ENCODE results near the gene CKAP5. TPM values are rescaled to one million over a fixed set of nuclear protein-coding genes. Genes with fewer than 3 reads are reported as not detected.
A peak's percentile ranks its signal among the peaks of the same experiment; 100 is the strongest.

Gene CKAP5
- total RNA-seq (2012; rRNA removed): 57.9 and 61.6 TPM in 2 replicates

DNA sequence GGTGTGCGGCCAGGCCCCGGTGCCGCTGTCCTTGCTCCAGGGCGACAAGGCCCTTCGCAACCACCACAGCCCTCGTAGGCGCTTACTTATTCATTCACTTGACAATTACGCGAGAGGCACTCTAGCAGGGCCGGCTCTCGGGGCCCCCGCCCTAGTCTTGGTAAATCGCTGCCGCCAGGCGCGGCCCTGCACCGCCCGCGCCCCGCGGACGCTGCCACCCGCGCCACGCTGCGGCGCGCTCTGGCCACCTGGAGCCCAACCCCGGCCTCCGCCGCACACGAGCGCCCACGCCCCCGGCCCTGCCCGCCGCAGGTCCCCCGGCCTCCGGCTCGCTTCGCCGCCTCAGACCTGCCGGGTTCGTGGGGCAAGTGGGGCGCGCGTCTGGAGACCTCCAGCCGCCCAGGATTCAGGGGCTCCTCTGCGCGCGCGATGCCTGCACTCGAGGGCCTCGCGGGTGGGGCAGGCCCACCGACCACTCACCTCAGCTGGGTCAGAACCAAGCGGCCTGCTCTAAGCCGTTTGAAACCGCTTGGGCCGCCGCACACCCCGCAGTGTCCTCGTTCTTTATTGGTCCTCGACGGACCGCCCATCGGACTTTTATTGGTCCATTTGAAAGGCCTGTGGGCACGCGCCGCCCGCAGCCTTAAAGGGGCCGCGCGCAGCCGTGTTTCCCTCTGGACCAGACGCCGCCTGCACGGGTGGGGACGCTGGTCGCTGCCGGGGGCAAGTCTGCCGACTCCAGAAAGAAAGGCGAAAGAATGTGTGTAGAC, at the start of gene CKAP5:
Gene CKAP5 (minus strand): TSS at position 541 of the 770 bp plus-strand sequence. CDS start 25,049 bp downstream, outside the sequence.
- Histone ChIP-seq H3K4me1 (ENCODE audit: control insufficient read depth, insufficient read depth, low read length) (peaks cover 6% of the 10 kb centered on the region), H3K9ac (ENCODE audit: low read depth, low read length) (peak within 1 kb of the TSS; percentile 94), H3K36me3 (ENCODE audit: insufficient read depth, low read length) (no peaks in the 10 kb centered on the region), H3K27me3 (ENCODE audit: control insufficient read depth, insufficient read depth, low read length) (no peaks in the 10 kb centered on the region), H3K9me3 (replicated peaks; ENCODE audit: low read length) (no peaks in the 10 kb centered on the region), H3K4me2 (ENCODE audit: low read length) (peak within 1 kb of the TSS; percentile 84), H3K4me3 (ENCODE audit: low read length) (peak within 1 kb of the TSS; percentile 74)

DNA sequence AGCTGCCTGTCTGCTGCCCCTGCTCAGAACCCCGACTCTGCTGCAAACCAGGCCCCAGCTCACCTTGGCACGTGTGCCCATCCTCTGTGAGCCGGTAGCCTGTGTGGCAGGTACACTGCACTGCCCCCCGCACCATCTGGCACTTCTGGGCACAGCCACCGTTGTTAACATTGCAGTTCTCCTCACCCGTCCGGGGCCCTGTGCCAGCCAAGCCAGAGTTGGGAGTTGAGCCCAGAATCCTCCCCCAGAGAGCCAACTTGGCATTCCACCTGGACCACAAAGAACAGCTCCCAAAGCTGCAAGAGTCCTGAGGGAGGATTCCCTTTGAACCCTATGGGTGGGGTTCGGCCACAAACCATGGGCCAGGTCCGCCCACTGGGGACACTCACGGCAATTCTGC, 49.7 kb upstream of the CKAP5 start:
- Histone ChIP-seq H3K9ac (ENCODE audit: low read depth, low read length) (no peak overlapping the region), H3K36me3 (ENCODE audit: insufficient read depth, low read length) (no peaks in the 10 kb centered on the region), H3K9me3 (replicated peaks; ENCODE audit: low read length) (no peaks in the 10 kb centered on the region), H3K4me1 (ENCODE audit: control insufficient read depth, insufficient read depth, low read length) (peaks cover 10% of the 10 kb centered on the region), H3K27me3 (ENCODE audit: control insufficient read depth, insufficient read depth, low read length) (no peaks in the 10 kb centered on the region), H3K4me2 (ENCODE audit: low read length) (no peak overlapping the region), H3K4me3 (ENCODE audit: low read length) (no peak overlapping the region)

DNA sequence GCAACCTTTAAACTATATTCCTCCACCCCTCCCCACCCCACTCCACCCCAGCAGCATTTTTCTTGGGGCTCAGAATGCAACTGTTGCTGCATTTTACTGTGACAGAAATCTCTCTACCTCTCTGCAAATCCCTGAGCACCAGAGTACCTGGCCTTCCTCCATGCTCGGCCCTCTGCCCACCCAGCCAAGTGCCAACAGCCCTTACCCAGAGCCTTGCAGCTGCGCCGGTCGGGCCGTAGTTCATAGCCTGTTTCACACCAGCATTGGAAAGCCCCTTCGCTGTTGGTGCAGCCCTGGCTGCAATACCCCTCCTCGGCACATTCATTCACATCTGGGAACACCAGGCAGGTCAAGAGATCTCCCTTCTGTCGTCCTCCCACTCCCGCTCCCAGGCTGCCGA, 48.9 kb upstream of the CKAP5 start:
- H3K36me3 ChIP-seq (ENCODE audit: insufficient read depth, low read length): no peaks in the 10 kb centered on the region
- H3K9ac ChIP-seq (ENCODE audit: low read depth, low read length): no peak overlapping the region
- H3K9me3 ChIP-seq (replicated peaks; ENCODE audit: low read length): no peaks in the 10 kb centered on the region
- H3K4me2 ChIP-seq (ENCODE audit: low read length): no peak overlapping the region
- H3K4me3 ChIP-seq (ENCODE audit: low read length): no peak overlapping the region
- H3K27me3 ChIP-seq (ENCODE audit: control insufficient read depth, insufficient read depth, low read length): no peaks in the 10 kb centered on the region
- H3K4me1 ChIP-seq (ENCODE audit: control insufficient read depth, insufficient read depth, low read length): peaks cover 10% of the 10 kb centered on the region

DNA sequence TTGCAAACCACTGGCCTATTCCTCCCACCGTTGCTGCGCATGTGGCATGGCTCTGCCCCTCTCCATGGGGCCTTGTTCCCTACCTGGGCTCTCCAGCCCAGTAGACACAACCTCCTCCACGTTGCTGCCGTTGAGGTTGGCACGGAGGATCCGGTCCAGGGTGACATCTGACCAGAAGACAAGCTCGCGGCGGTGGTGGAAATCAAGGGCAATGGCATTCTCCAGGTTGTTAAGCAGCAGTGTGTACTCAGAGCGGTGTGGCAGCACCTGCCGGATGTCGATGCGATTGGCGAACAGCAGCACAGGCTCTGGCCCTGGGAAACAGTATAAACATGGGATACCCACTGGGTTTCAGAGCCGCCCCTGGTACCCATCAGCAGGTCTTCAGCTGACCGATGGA, 48.4 kb upstream of the CKAP5 start:
- Histone ChIP-seq H3K4me3 (ENCODE audit: low read length) (no peak overlapping the region), H3K27me3 (ENCODE audit: control insufficient read depth, insufficient read depth, low read length) (no peaks in the 10 kb centered on the region), H3K4me1 (ENCODE audit: control insufficient read depth, insufficient read depth, low read length) (peaks cover 10% of the 10 kb centered on the region), H3K9me3 (replicated peaks; ENCODE audit: low read length) (no peaks in the 10 kb centered on the region), H3K36me3 (ENCODE audit: insufficient read depth, low read length) (no peaks in the 10 kb centered on the region), H3K9ac (ENCODE audit: low read depth, low read length) (no peak overlapping the region), H3K4me2 (ENCODE audit: low read length) (no peak overlapping the region)

DNA sequence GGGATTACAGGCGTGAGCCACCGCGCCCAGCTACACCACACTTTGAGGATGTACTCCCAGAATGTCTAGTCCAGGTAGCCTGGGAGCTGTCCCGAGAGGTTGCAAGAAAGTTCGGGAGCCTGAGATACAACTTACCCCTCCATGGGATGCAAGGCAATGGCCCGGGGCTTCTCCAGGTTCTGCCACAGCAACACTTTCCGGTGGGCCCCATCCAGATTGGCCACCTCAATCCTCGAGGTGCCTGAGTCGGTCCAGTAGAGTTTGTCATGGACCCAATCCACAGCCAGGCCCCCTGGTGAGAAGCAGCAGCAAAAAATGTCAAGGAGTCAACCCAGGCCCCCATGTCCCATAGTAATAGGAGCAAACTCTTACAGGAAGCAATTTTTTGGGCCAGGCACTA, 46.8 kb upstream of the CKAP5 start:
- Histone ChIP-seq H3K4me3 (ENCODE audit: low read length) (no peak overlapping the region), H3K9ac (ENCODE audit: low read depth, low read length) (no peak overlapping the region), H3K36me3 (ENCODE audit: insufficient read depth, low read length) (no peaks in the 10 kb centered on the region), H3K9me3 (replicated peaks; ENCODE audit: low read length) (no peaks in the 10 kb centered on the region), H3K4me2 (ENCODE audit: low read length) (no peak overlapping the region), H3K27me3 (ENCODE audit: control insufficient read depth, insufficient read depth, low read length) (no peaks in the 10 kb centered on the region), H3K4me1 (ENCODE audit: control insufficient read depth, insufficient read depth, low read length) (peaks cover 10% of the 10 kb centered on the region)

DNA sequence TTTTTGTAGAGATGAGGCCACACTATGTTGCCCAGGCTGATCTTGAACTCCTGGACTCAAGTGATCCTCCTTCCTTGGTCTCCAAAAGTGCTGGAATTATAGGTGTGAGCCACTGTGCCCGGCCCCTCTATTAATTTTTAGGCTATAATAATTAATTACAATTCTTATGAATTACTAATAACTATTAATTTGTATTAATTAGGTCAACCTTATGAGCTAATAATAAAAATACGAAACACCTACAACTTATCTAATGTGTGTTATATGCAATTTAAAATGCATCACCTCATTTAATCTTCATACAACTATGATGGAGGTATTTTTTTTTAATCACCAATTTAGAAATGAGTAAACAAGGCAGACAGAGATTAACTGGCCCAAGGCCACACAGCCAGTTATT, 46.0 kb upstream of the CKAP5 start:
- no peaks in the 10 kb centered on the region for H3K36me3 ChIP-seq (ENCODE audit: insufficient read depth, low read length)
- H3K9me3 ChIP-seq (replicated peaks; ENCODE audit: low read length): no peaks in the 10 kb centered on the region
- H3K4me3 ChIP-seq (ENCODE audit: low read length): no peak overlapping the region
- peaks cover 10% of the 10 kb centered on the region for H3K4me1 ChIP-seq (ENCODE audit: control insufficient read depth, insufficient read depth, low read length)
- no peak overlapping the region for H3K4me2 ChIP-seq (ENCODE audit: low read length)
- H3K27me3 ChIP-seq (ENCODE audit: control insufficient read depth, insufficient read depth, low read length): no peaks in the 10 kb centered on the region
- H3K9ac ChIP-seq (ENCODE audit: low read depth, low read length): no peak overlapping the region

DNA sequence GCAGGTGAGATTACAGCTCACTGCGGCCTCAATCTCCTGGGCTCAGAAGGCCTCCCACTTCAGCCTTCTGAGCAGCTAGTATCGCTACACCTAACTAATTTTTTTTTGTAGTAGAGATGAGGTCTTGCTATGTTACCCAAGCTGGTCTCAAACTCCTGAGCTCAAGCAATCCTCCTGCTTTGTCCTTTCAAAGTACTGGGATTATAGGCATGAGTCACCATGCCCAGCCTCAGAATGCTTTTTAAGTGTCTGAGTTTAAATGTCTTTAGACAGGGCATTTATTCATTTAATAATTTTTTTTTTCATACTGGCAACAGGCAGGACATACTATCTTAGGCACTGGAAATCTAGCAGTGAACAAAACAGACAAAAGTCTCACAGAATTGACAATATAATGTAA, 44.6 kb upstream of the CKAP5 start:
- Histone ChIP-seq H3K4me1 (ENCODE audit: control insufficient read depth, insufficient read depth, low read length) (peaks cover 2% of the 10 kb centered on the region), H3K4me3 (ENCODE audit: low read length) (no peak overlapping the region), H3K4me2 (ENCODE audit: low read length) (no peak overlapping the region), H3K27me3 (ENCODE audit: control insufficient read depth, insufficient read depth, low read length) (no peaks in the 10 kb centered on the region), H3K36me3 (ENCODE audit: insufficient read depth, low read length) (no peaks in the 10 kb centered on the region), H3K9me3 (replicated peaks; ENCODE audit: low read length) (no peaks in the 10 kb centered on the region), H3K9ac (ENCODE audit: low read depth, low read length) (no peak overlapping the region)

DNA sequence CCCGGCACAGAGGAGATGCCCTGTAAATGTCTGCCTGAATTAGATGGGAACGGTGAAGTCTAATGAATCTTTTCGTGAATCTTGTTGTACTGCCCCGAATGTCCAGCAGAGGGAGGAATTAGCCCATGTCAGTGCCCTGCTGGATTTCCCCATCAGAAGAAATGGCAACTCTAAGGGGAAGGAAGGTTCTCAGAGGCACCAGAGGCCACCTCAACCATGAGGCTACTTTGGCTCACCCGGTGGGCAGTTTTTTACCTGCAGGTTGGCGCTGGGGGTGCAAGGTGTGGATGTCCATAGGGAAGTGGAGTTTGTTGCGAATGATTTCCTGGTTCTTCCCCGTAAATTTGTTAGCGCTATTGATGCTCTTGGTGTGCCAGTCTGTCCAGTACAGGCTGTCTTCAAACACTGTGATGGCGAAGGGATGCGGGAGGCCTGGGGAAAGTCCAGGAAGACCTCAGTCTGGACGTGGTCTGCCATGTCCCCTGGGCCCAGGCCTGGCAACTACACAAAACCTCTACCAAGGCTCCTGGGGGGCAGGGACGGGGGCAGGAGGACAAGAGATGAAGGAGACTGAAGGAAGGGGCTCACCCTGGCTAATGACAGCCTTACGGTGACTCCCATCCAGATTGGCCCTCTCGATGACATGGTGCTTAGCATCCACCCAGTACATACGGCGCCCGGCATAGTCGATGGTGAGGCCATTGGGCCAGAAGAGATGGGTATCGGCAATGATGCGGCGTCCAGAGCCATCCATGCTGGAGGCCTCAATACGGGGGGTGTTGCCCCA, 43.8 kb upstream of the CKAP5 start:
- H3K4me2 ChIP-seq (ENCODE audit: low read length): no peak overlapping the region
- no peak overlapping the region for H3K4me3 ChIP-seq (ENCODE audit: low read length)
- no peaks in the 10 kb centered on the region for H3K4me1 ChIP-seq (ENCODE audit: control insufficient read depth, insufficient read depth, low read length)
- no peaks in the 10 kb centered on the region for H3K36me3 ChIP-seq (ENCODE audit: insufficient read depth, low read length)
- H3K9ac ChIP-seq (ENCODE audit: low read depth, low read length): no peak overlapping the region
- H3K27me3 ChIP-seq (ENCODE audit: control insufficient read depth, insufficient read depth, low read length): no peaks in the 10 kb centered on the region
- H3K9me3 ChIP-seq (replicated peaks; ENCODE audit: low read length): no peaks in the 10 kb centered on the region

DNA sequence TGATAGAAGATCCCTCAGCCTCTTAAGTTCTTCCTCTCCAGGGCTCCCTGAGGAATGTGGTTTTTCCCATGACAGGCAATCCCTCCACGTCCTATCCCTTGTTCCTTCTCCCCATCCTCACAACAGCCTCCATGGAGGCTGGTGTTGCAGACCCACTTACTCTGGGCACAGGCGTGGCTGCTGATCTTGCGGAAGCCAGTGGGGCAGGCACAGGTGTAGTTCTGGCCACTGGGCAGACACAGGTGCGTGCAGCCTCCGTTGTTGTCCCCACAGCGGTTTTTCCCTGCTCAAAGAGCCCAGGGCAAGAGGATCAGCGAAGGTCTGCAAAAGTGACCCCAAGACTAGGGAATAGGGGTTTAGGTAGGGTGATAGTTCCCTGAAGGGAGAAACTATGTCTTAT, 43.2 kb upstream of the CKAP5 start:
- H3K4me2 ChIP-seq (ENCODE audit: low read length): no peak overlapping the region
- no peaks in the 10 kb centered on the region for H3K9me3 ChIP-seq (replicated peaks; ENCODE audit: low read length)
- H3K4me1 ChIP-seq (ENCODE audit: control insufficient read depth, insufficient read depth, low read length): no peaks in the 10 kb centered on the region
- no peaks in the 10 kb centered on the region for H3K36me3 ChIP-seq (ENCODE audit: insufficient read depth, low read length)
- H3K9ac ChIP-seq (ENCODE audit: low read depth, low read length): no peak overlapping the region
- H3K27me3 ChIP-seq (ENCODE audit: control insufficient read depth, insufficient read depth, low read length): no peaks in the 10 kb centered on the region
- no peak overlapping the region for H3K4me3 ChIP-seq (ENCODE audit: low read length)

DNA sequence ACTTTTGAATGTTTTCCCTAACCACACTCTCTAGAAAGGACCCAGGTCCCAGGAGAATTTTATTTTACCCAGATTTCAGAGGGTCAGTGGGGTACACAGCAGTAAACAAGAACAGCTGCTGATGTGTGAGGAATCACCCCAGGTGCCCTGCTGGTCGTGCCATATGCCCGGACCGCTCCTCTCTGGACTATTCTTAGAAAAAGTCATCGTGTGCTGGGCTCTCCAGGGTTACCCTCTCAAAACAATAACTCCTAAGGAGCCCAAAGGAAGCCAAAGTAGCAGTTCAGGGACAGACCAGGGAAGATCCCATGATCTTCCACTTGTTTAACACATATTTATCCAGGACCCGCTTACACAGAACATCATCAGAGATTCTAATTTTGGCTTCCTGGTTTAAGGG, 42.6 kb upstream of the CKAP5 start:
- Histone ChIP-seq H3K4me2 (ENCODE audit: low read length) (no peak overlapping the region), H3K36me3 (ENCODE audit: insufficient read depth, low read length) (no peaks in the 10 kb centered on the region), H3K9me3 (replicated peaks; ENCODE audit: low read length) (no peaks in the 10 kb centered on the region), H3K9ac (ENCODE audit: low read depth, low read length) (no peak overlapping the region), H3K4me3 (ENCODE audit: low read length) (no peak overlapping the region), H3K4me1 (ENCODE audit: control insufficient read depth, insufficient read depth, low read length) (no peaks in the 10 kb centered on the region), H3K27me3 (ENCODE audit: control insufficient read depth, insufficient read depth, low read length) (no peaks in the 10 kb centered on the region)

DNA sequence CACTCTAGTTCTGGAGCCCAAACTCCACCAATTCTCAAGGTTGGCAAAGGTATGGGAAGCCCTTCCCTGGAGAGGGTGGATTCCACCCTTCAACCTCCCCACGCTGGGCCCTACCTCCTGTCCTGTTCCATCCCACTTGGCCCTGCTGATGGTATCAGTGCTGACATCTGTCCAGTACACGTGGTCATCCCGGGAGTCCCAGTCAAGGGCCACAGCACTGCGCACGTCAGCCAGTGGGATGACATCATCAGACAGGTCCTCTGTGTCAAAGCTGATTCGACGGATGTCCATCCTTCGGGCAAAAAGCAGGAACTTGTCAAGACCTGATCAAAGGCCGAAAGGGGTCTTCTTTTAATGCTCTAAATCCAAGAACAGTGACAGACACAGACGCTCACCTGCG, 40.1 kb upstream of the CKAP5 start:
- no peak overlapping the region for H3K9ac ChIP-seq (ENCODE audit: low read depth, low read length)

More for the DNA sequence above, 40.1 kb upstream of the CKAP5 start:
- H3K4me3 ChIP-seq (ENCODE audit: low read length): no peak overlapping the region
- H3K27me3 ChIP-seq (ENCODE audit: control insufficient read depth, insufficient read depth, low read length): no peaks in the 10 kb centered on the region
- H3K9me3 ChIP-seq (replicated peaks; ENCODE audit: low read length): no peaks in the 10 kb centered on the region
- H3K36me3 ChIP-seq (ENCODE audit: insufficient read depth, low read length): no peaks in the 10 kb centered on the region
- no peaks in the 10 kb centered on the region for H3K4me1 ChIP-seq (ENCODE audit: control insufficient read depth, insufficient read depth, low read length)
- no peak overlapping the region for H3K4me2 ChIP-seq (ENCODE audit: low read length)
